DOHH2 (cell line): Measurements from ENCODE around the gene SKIC8.

Experiments used
- CTCF ChIP-seq: fragments of 200-600 bp; sonication (generic); IDR thresholded peaks from one replicate; pipeline ENCODE4 v1.5.1; 2014; ENCODE audit warnings: antibody characterized with exemption, mild to moderate bottlenecking, low read depth, low read length; ENCODE audit not compliant: poor library complexity, severe bottlenecking
- EZH2phosphoT487 ChIP-seq: fragments of 200-600 bp; sonication (generic); IDR thresholded peaks from 2 replicates; pipeline ENCODE4 v1.6.1; 2017; ENCODE audit warnings: borderline replicate concordance, mild to moderate bottlenecking, antibody characterized with exemption, low read length, moderate library complexity, mixed read lengths

GRCh38 chr15:78239811-78240210, 59.6 kb downstream of the SKIC8 start:
- TF ChIP-seq EZH2phosphoT487 (no peak), CTCF (no peak)
